ENCODE data around the gene IGFALS.

Gene IGFALS

GRCh38 chr16:1743376-1744337 lies 49.8 kb downstream of the IGFALS start:
- no peak for DNase-seq (ENCODE audit: low spot score)

- no peak for DNase-seq (ENCODE audit: low spot score)
Observed at GRCh38 chr16:1741553-1742165, 51.8 kb downstream of the IGFALS start.

GRCh38 chr16:1740781-1741490 lies 52.6 kb downstream of the IGFALS start:
- DNase-seq (ENCODE audit: low spot score): no peak
